NOMO-1 treated with dmso at 0.1 percent for 144 hours (cell line): ENCODE data around the gene KRTAP2-2.
"Not testable (repeated sequence)": the region's sequence is repeated elsewhere in the genome, so short reads cannot be mapped to it uniquely, and the experiment has no call there.

Experiments used
- DNase-seq: peaks from one replicate; lab custom pipeline; 2025; ENCODE audit not compliant: unreplicated experiment; lab: John Stamatoyannopoulos, UW

The KRTAP2-2 gene

GRCh38 chr17:41055130-41055529 is at the start of gene KRTAP2-2:
Gene KRTAP2-2 (minus strand): TSS chr17:41055230. CDS start chr17:41055211, 19 bp downstream.
- DNase-seq, result not testable (repeated sequence)

- DNase-seq, result not testable (repeated sequence)
These were observed 49.5 kb upstream of the KRTAP2-2 start for GRCh38 chr17:41104386-41105038.

GRCh38 chr17:41103896-41104295 is 48.9 kb upstream of the KRTAP2-2 start:
- no peak for DNase-seq

GRCh38 chr17:41101586-41102259 is 46.7 kb upstream of the KRTAP2-2 start, which contains the start of gene KRTAP4-16:
Gene KRTAP4-16 (minus strand): TSS chr17:41102209. CDS start chr17:41102209, 0 bp downstream.
- DNase-seq, result no peak

GRCh38 chr17:41099682-41100480 is 44.9 kb upstream of the KRTAP2-2 start:
- not testable (repeated sequence) for DNase-seq

- no peak for DNase-seq
These were observed 43.5 kb upstream of the KRTAP2-2 start for GRCh38 chr17:41098481-41098880.

- no peak for DNase-seq
These were observed 43.0 kb upstream of the KRTAP2-2 start, which contains the start of gene KRTAP4-8 for GRCh38 chr17:41098042-41098441. Gene KRTAP4-8 (minus strand): TSS chr17:41098142. CDS start chr17:41098084, 58 bp downstream.

GRCh38 chr17:41096055-41096454 is 41.0 kb upstream of the KRTAP2-2 start:
- DNase-seq, result no peak

- not testable (repeated sequence) for DNase-seq
These were observed 33.8 kb upstream of the KRTAP2-2 start for GRCh38 chr17:41088760-41089352.

- not testable (repeated sequence) for DNase-seq
These were observed 29.2 kb upstream of the KRTAP2-2 start, which contains the start of gene KRTAP4-7 for GRCh38 chr17:41084100-41084856. Gene KRTAP4-7 (plus strand): TSS chr17:41084150. CDS start chr17:41084207, 57 bp downstream.

GRCh38 chr17:41083427-41083826 is 28.4 kb upstream of the KRTAP2-2 start:
- DNase-seq, result not testable (repeated sequence)

GRCh38 chr17:41082626-41083025 is 27.6 kb upstream of the KRTAP2-2 start:
- DNase-seq, result no peak

GRCh38 chr17:41076788-41077187 is 21.8 kb upstream of the KRTAP2-2 start:
- DNase-seq, result no peak

GRCh38 chr17:41073676-41074075 is 18.6 kb upstream of the KRTAP2-2 start:
- no peak for DNase-seq

- DNase-seq, result no peak
These were observed 16.8 kb upstream of the KRTAP2-2 start for GRCh38 chr17:41071606-41072360.

GRCh38 chr17:41069031-41069430 is 14.0 kb upstream of the KRTAP2-2 start:
- DNase-seq, result no peak

- DNase-seq, result no peak
These were observed 12.3 kb upstream of the KRTAP2-2 start for GRCh38 chr17:41067281-41067680.

GRCh38 chr17:41065829-41066624 is 11.0 kb upstream of the KRTAP2-2 start, which contains the start of gene KRTAP2-4:
Gene KRTAP2-4 (minus strand): TSS chr17:41065879. CDS start chr17:41065845, 34 bp downstream.
- no peak for DNase-seq
